Epithelial cell of proximal tubule (primary cell): ENCODE results near the gene NEURL3. TPM values are rescaled to one million over a fixed set of nuclear protein-coding genes. Genes with fewer than 3 reads are reported as not detected.

ENCODE experiments used
- DNase-seq: peaks from one replicate; pipeline ENCODE4 v3.0.0-alpha.2; 2011; ENCODE audit warnings: low read depth
- H3K4me3 ChIP-seq: 2 replicates; pipeline ENCODE4 v1.5.1; 2011; ENCODE audit warnings: low read depth, mild to moderate bottlenecking, low read length
- total RNA-seq: library from RNA; depleted of rRNA; stranded (reverse); fragments of >200 nt; gene quantifications from 2 replicates; pipeline ENCODE4 v1.2.3, GENCODE V29; 2015
- TF ChIP-seq, protein P1 (sequence below): conservative IDR thresholded peaks from 2 replicates; pipeline ENCODE4 v1.5.1; 2012; ENCODE audit warnings: low read depth, mild to moderate bottlenecking, low read length

Gene NEURL3
- total RNA-seq, 1 donor from 2014 or later, result 8.6 TPM

DNA sequence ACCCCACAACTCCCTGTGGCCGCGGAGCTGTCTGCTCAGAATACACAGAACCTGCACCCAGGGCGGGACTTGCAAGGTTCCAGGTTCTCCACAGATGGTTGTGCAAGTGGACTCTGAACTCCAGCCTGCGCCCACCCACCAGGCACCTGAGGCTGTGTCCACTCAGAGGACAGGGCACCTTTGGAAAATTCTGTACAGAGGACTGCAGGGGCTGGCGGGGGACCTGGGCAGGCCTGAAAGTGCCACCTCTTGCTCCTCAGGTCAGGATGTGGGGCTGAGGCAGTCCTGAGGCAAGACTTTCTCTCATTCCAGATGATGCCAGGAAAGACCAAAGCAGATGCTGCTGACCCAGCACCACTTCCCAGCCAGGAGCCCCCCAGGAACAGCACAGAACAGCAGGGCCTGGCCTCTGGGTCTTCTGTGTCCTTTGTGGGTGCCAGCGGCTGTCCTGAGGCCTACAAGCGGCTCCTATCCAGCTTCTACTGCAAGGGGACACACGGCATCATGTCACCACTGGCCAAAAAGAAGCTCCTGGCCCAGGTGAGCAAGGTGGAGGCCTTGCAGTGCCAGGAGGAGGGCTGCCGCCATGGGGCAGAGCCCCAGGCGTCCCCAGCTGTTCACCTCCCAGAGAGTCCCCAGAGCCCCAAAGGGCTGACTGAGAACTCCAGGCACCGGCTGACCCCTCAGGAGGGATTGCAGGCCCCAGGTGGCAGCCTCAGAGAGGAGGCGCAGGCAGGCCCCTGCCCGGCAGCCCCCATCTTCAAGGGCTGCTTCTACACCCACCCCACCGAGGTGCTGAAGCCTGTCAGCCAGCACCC, 45.8 kb upstream of the NEURL3 start:
- H3K4me3 ChIP-seq, result peak overlapping the region; percentile 27
- DNase-seq, result no peak
- TF ChIP-seq, protein P1, sequence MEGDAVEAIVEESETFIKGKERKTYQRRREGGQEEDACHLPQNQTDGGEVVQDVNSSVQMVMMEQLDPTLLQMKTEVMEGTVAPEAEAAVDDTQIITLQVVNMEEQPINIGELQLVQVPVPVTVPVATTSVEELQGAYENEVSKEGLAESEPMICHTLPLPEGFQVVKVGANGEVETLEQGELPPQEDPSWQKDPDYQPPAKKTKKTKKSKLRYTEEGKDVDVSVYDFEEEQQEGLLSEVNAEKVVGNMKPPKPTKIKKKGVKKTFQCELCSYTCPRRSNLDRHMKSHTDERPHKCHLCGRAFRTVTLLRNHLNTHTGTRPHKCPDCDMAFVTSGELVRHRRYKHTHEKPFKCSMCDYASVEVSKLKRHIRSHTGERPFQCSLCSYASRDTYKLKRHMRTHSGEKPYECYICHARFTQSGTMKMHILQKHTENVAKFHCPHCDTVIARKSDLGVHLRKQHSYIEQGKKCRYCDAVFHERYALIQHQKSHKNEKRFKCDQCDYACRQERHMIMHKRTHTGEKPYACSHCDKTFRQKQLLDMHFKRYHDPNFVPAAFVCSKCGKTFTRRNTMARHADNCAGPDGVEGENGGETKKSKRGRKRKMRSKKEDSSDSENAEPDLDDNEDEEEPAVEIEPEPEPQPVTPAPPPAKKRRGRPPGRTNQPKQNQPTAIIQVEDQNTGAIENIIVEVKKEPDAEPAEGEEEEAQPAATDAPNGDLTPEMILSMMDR, result no peak

DNA sequence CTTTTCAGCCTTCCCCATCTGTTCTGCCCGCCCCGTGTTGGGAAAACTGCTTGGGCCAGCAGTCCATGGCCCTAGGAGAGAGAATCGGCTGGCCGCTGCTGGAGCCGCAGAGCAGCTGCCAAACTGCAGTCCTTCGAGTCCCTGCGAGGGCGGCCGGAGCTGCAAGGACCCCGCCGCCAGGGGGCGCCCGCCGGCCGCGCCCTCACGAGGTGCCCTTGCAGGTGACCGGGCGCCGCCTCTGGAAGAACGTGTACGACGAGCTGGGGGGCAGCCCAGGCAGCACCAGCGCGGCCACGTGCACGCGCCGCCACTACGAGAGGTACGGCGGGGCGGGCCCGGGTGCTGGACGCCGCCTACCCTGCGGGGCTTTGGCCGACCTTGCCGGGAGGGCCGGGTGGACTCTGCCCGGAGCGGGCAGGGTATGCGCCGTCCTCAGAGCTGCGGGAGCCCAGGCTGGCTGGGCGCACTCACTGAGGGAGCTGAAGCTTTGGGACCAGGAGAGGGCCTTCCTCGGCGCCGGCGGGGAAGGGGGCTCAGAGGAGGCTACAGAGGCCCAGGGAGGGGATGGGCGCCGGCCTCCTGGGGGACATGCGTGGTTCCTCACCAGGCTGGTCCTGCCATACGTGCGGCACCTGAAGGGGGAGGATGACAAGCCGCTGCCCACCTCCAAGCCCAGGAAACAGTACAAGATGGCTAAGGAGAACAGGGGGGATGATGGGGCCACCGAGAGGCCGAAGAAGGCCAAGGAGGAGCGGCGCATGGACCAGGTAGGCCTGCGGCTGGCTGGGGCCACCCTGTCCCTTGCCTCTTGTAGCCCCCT, 45.0 kb upstream of the NEURL3 start:
- H3K4me3 ChIP-seq, result peak overlapping the region; percentile 27
- TF ChIP-seq, protein P1, result peak; percentile 51
- no peak for DNase-seq

DNA sequence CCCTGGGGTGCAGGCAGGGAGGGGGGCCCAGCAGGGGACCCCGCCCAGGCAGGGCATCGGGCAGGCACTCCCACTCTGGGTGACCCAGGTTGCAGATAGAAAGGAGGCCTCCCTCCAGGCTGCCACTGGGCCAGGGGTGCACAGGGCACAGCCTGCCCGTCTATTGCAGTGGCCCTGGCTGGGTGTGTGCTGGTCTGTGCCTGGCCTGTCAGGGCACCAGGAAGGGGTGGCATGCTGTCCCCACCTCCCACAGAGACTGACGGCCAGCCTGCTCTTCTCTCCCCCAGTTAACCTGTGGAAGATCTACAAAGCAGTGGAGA, 44.3 kb upstream of the NEURL3 start:
- TF ChIP-seq, protein P1, result no peak
- no peak overlapping the region for H3K4me3 ChIP-seq
- no peak for DNase-seq

DNA sequence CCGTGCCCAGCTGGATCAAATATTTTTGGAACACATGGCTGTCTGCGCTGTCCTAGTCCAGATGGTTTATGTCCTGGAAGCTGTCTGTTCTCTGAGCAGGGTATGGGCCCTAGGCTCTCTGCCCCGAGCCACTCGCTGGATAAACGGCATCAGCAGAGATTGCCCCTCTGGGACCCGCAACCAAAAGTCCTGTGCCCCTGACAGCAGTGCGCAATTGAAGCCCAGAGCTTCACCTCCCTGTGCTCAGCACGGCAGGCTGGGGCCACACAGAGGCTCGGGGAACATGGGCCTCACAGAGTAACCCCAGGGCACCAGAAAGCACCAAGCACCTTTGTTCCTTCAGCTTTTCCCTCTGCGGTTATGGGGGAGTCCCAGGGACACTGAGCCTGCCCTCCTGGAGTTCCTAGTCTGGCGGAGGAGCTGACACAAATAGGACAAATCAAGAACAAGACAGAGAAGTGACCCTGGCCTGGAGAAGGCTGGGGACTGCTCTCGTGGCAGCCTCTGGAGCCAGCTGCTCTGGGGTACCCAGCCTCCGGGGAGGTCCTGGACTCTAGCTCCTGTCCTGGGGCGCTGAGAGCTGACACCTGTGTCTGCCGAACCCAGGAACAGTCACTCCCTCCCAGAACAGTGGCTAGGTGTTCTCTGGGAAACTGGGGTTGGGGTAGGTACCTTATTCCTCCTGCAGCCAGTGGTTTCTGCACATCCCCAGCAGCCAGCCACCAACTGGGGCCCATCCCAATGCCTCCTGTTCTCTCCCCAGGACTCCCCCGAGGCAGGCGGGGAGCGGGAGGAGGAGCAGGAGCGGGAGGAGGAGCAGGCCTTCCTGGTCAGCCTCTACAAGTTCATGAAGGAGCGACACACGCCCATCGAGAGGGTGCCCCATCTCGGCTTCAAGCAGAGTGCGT, 43.7 kb upstream of the NEURL3 start:
- no peak for DNase-seq
- TF ChIP-seq, protein P1, result no peak
- H3K4me3 ChIP-seq, result no peak overlapping the region

DNA sequence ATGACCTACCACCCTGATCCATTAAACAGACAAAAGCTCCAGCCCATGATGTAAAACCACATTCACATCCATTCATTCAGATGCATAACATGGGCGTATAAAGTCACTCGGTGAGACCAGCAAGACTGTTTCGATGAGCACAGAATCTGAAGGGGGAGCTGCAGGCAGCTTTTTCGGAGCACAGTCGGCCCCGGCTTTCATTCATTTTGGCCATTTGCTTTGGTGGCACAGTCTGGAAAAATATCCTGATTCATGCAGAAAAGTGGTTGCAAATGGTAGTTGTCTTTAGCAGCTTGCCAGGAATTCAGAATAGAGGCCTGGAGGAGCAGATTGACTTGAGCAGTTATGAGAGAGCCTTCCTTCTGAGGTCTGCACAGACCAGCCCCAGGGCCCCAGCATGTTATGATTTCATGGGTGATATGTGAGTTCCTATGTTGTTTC, 42.6 kb upstream of the NEURL3 start:
- TF ChIP-seq, protein P1, result no peak
- no peak for DNase-seq
- no peak overlapping the region for H3K4me3 ChIP-seq

DNA sequence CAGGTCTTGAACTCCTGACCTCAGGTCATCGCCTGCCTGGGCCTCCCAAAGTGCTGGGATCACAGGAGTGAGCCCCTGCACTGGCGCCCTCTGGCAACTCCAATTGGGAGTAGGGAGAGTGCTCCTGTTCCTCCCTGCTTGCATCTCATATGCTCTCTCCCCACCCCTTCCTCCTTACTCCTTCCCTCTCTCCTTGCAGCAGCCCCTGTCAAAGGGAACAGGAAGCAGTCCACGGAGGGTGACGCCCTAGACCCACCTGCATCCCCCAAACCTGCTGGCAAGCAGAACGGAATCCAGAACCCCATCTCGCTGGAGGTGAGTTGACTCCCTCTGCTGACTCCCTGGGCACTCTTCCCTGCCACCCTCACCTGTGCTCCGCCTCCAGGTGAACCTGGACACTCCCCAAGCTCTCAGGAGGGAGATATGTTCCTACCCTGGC, 42.1 kb upstream of the NEURL3 start:
- DNase-seq, result no peak
- TF ChIP-seq, protein P1, result no peak
- no peak overlapping the region for H3K4me3 ChIP-seq
